SK-N-SH (cell line): Measurements from ENCODE around the gene FAM81A.

Experiments
- CTCF ChIP-seq: fragments of 200-600 bp; sonication (generic); IDR thresholded peaks from 2 replicates; pipeline ENCODE4 v1.6.1; 2017; ENCODE audit warnings: antibody characterized with exemption, mild to moderate bottlenecking, moderate library complexity
- ELF1 ChIP-seq: IDR thresholded peaks from 2 replicates; pipeline ENCODE4 v1.4.0; 2012
- EP300 ChIP-seq, 2 experiments: IDR thresholded peaks; 2 replicates each; pipeline versions ENCODE4 v1.4.0 to v1.6.1; 2012; ENCODE audit warnings: borderline replicate concordance in 1 of 2, low read depth in 1 of 2, low read length in 1 of 2
- EZH2phosphoT487 ChIP-seq: fragments of 200-600 bp; sonication (generic); IDR thresholded peaks from 2 replicates; pipeline ENCODE4 v1.6.1; 2017; ENCODE audit warnings: low read depth, mixed run types, mild to moderate bottlenecking, antibody characterized with exemption, moderate library complexity, borderline replicate concordance
- JUND ChIP-seq: IDR thresholded peaks from 2 replicates; pipeline ENCODE4 v1.4.0; 2012
- POLR2AphosphoS5 ChIP-seq: IDR thresholded peaks from 2 replicates; pipeline ENCODE4 v1.6.1; 2012; ENCODE audit warnings: low read depth, low read length
- RAD21 ChIP-seq: IDR thresholded peaks from 2 replicates; pipeline ENCODE4 v1.6.1; 2012; ENCODE audit warnings: mild to moderate bottlenecking, low read length
- RCOR1 ChIP-seq: fragments of 150-350 bp; IDR thresholded peaks from 2 replicates; pipeline ENCODE4 v1.6.1; 2017; ENCODE audit warnings: antibody characterized with exemption, low read length
- REST ChIP-seq: IDR thresholded peaks from 2 replicates; pipeline ENCODE4 v1.6.1; 2012; ENCODE audit warnings: mild to moderate bottlenecking, low read depth, low read length, moderate library complexity
- RFX5 ChIP-seq: IDR thresholded peaks from 2 replicates; pipeline ENCODE4 v1.6.1; 2012; ENCODE audit warnings: mild to moderate bottlenecking, improper control_type of control experiment, low read length
- SMC3 ChIP-seq: IDR thresholded peaks from 2 replicates; pipeline ENCODE4 v1.6.1; 2012; ENCODE audit warnings: low read depth, low read length, improper control_type of control experiment
- TEAD4 ChIP-seq: IDR thresholded peaks from 2 replicates; pipeline ENCODE4 v1.4.0; 2012; ENCODE audit warnings: mild to moderate bottlenecking, borderline replicate concordance; ENCODE audit not compliant: insufficient read depth

GRCh38 chr15:59439576-59439975, 1.6 kb downstream of the FAM81A start:
- no peak for TF ChIP-seq JUND
- no peak for TF ChIP-seq TEAD4
- no peak for TF ChIP-seq EP300 (IDR thresholded peaks at IDR 0.05; ENCODE audit: borderline replicate concordance in 1 of 2, low read depth in 1 of 2, low read length in 1 of 2)
- TF ChIP-seq EZH2phosphoT487: no peak
- TF ChIP-seq CTCF: no peak
- TF ChIP-seq ELF1: no peak
- TF ChIP-seq POLR2AphosphoS5: no peak
- TF ChIP-seq SMC3: no peak
- no peak for TF ChIP-seq RAD21
- no peak for TF ChIP-seq RFX5
- no peak for TF ChIP-seq REST
- TF ChIP-seq RCOR1: no peak
